ENCODE results near the gene NR2C2. TPM values are rescaled to one million over a fixed set of nuclear protein-coding genes. Genes with fewer than 3 reads are reported as not detected.

Gene NR2C2
- total RNA-seq, 4 donors from 2014 or later = 24.3 to 58.2 (median 39.9) TPM

- intact Hi-C loops (cut with DNase I; ENCODE audit: low total_unique reads) = no loop called here
- TF ChIP-seq CTCF (IDR thresholded peaks at IDR 0.05) (no peak), POLR2A (IDR thresholded peaks at IDR 0.05) (no peak)
- 90 to 93% methylated on average over 6 of the region's 6 CpGs for WGBS, 2 donors
- DNase-seq (ENCODE audit: low spot score in 2 of 2) = no peak
- H3K4me3 ChIP-seq (ENCODE audit: low read depth, poor library complexity, severe bottlenecking) = no peak overlapping the region
Observed at GRCh38 chr3:14935592-14936345, 11.6 kb upstream of the NR2C2 start.

GRCh38 chr3:14938954-14939353, 8.4 kb upstream of the NR2C2 start:
- WGBS, 2 donors = 71 to 79% methylated on average over 4 of the region's 4 CpGs
- TF ChIP-seq POLR2A (IDR thresholded peaks at IDR 0.05) (no peak), CTCF (IDR thresholded peaks at IDR 0.05) (no peak)
- intact Hi-C loops (cut with DNase I; ENCODE audit: low total_unique reads) = no loop called here
- no peak overlapping the region for H3K4me3 ChIP-seq (ENCODE audit: low read depth, poor library complexity, severe bottlenecking)
- no peak for DNase-seq (ENCODE audit: low spot score in 2 of 2)

- no peak for TF ChIP-seq CTCF (IDR thresholded peaks at IDR 0.05)
- TF ChIP-seq POLR2A (IDR thresholded peaks at IDR 0.05) = no peak
- no peak overlapping the region for H3K4me3 ChIP-seq (ENCODE audit: low read depth, poor library complexity, severe bottlenecking)
- intact Hi-C loops (cut with DNase I; ENCODE audit: low total_unique reads) = no loop called here
- DNase-seq (ENCODE audit: low spot score in 2 of 2) = no peak
- 88 to 100% methylated on average over 1 of the region's 1 CpG for WGBS, 2 donors
Observed at GRCh38 chr3:14941871-14942270, 5.5 kb upstream of the NR2C2 start.

- TF ChIP-seq CTCF (IDR thresholded peaks at IDR 0.05) = no peak
- no peak for TF ChIP-seq POLR2A (IDR thresholded peaks at IDR 0.05)
- intact Hi-C loops (cut with DNase I; ENCODE audit: low total_unique reads) = no loop called here
- H3K4me3 ChIP-seq (ENCODE audit: low read depth, poor library complexity, severe bottlenecking) = no peak overlapping the region
- no peak for DNase-seq (ENCODE audit: low spot score in 2 of 2)
Observed at GRCh38 chr3:14943042-14943441, 4.3 kb upstream of the NR2C2 start.

- no peak overlapping the region for H3K4me3 ChIP-seq (ENCODE audit: low read depth, poor library complexity, severe bottlenecking)
- WGBS, 2 donors = 21 to 23% methylated on average over 4 of the region's 4 CpGs
- no peak for DNase-seq (ENCODE audit: low spot score in 2 of 2)
- TF ChIP-seq POLR2A (IDR thresholded peaks at IDR 0.05) (no peak), CTCF (IDR thresholded peaks at IDR 0.05) (no peak)
- intact Hi-C loops (cut with DNase I; ENCODE audit: low total_unique reads) = no loop called here
Observed at GRCh38 chr3:14946236-14946635, 1.1 kb upstream of the NR2C2 start.

GRCh38 chr3:14946739-14947099, 664 bp upstream of the NR2C2 start:
- H3K4me3 ChIP-seq (ENCODE audit: low read depth, poor library complexity, severe bottlenecking) = peak overlapping the region; percentile 79
- no peak for DNase-seq (ENCODE audit: low spot score in 2 of 2)
- intact Hi-C loops (cut with DNase I; ENCODE audit: low total_unique reads) = no loop called here
- WGBS, 2 donors = 0% methylated on average over 8 of the region's 8 CpGs
- no peak for TF ChIP-seq CTCF (IDR thresholded peaks at IDR 0.05)
